K562 (cell line): ENCODE results near the gene PNCK. TPM values are rescaled to one million over a fixed set of nuclear protein-coding genes. Genes with fewer than 3 reads are reported as not detected.

ENCODE experiments used
- ATAC-seq: fragments of 200-7000 bp; cut with Tn5 transposase; 3 replicates; pipeline ENCODE4 v1.9.1; 2020; ENCODE audit warnings: moderate library complexity
- BruUV-seq: library from RNA; stranded (reverse); fragments of 400-500 nt; replicated peaks from 2 replicates; lab custom pipeline; 2021; lab: Mats Ljungman, UMichigan
- CTCF ChIA-PET: fragments of 300-600 bp; formaldehyde crosslinking; extraction: SDS; loops from one replicate; lab custom pipeline; 2021; ENCODE audit warnings: low intra/inter-chr PET ratio; lab: Yijun Ruan, JAX
- POLR2A ChIA-PET: fragments of 300-600, 350-650 bp; sonication (Branson Sonifier 250); formaldehyde crosslinking; extraction: SDS; loops from one replicate; lab custom pipeline; 2021; ENCODE audit warnings: antibody characterized with exemption, inconsistent platforms; lab: Yijun Ruan, JAX
- DNase-seq, 4 experiments: peaks; one replicate each; pipeline versions ENCODE4 v3.0.0 to v3.0.0-alpha.2; 2011 to 2018; ENCODE audit warnings: low spot score in 3 of 4, mixed read lengths in 3 of 4; ENCODE audit errors: extremely low read depth in 1 of 4
- FAIRE-seq: peaks from 2 replicates; lab custom pipeline; 2011; peaks lifted over from hg19 to GRCh38; lab: Jason Lieb, UNC
- H2AFZ ChIP-seq: 2 replicates; pipeline ENCODE4 v1.6.0; 2011; ENCODE audit warnings: low read depth, low read length, control low read depth, inconsistent platforms
- H3K27ac ChIP-seq: fragments of 200-600 bp; 3 replicates; pipeline ENCODE4 v1.8.0; 2011; ENCODE audit warnings: low read depth, mild to moderate bottlenecking, control low read depth, inconsistent platforms, low read length, moderate library complexity, mixed read lengths; ENCODE audit errors: extremely low read depth
- H3K27me3 ChIP-seq, 2 experiments: fragments of 300-600 bp in 1 of 2; 2 replicates in 1 of 2; 3 replicates in 1 of 2; pipeline versions ENCODE4 v1.6.0 to v1.8.0; 2011; ENCODE audit warnings: inconsistent platforms in 2 of 2, low read length in 2 of 2, mild to moderate bottlenecking in 1 of 2, mixed read lengths in 1 of 2, moderate library complexity in 1 of 2; ENCODE audit not compliant: control insufficient read depth in 2 of 2, insufficient read depth in 2 of 2
- H3K36me3 ChIP-seq: fragments of 300-600 bp; 3 replicates; pipeline ENCODE4 v1.8.0; 2011; ENCODE audit warnings: mild to moderate bottlenecking, low read length, inconsistent platforms; ENCODE audit not compliant: control insufficient read depth, insufficient read depth
- H3K4me1 ChIP-seq, 2 experiments: fragments of 200-600 bp in 1 of 2; replicated peaks in 1 of 2; 2 replicates in 1 of 2; 3 replicates in 1 of 2; pipeline versions ENCODE4 v1.5.1 to v1.8.0; 2011; ENCODE audit warnings: inconsistent platforms in 2 of 2, low read length in 2 of 2, mild to moderate bottlenecking in 1 of 2, mixed read lengths in 1 of 2, moderate library complexity in 1 of 2; ENCODE audit not compliant: control insufficient read depth in 2 of 2, insufficient read depth in 2 of 2
- H3K4me2 ChIP-seq: 2 replicates; pipeline ENCODE4 v1.6.1; 2011; ENCODE audit warnings: low read length, control low read depth, inconsistent platforms, mixed read lengths; ENCODE audit not compliant: insufficient read depth
- H3K4me3 ChIP-seq: fragments of 200-600 bp; sonication (generic), shearing (Covaris generic); 2 replicates; pipeline ENCODE4 v1.5.1; 2016; ENCODE audit warnings: control low read depth, inconsistent platforms
- H3K79me2 ChIP-seq: fragments of 200-600 bp; 3 replicates; pipeline ENCODE4 v1.8.0; 2011; ENCODE audit warnings: low read length, inconsistent platforms; ENCODE audit not compliant: control insufficient read depth, insufficient read depth
- H3K9ac ChIP-seq, 2 experiments: 2 replicates each; pipeline versions ENCODE4 v1.6.0 to v1.6.1; 2011; ENCODE audit warnings: low read depth in 2 of 2, low read length in 2 of 2, control low read depth in 1 of 2, inconsistent platforms in 1 of 2, mild to moderate bottlenecking in 1 of 2, mixed read lengths in 1 of 2; ENCODE audit not compliant: insufficient read depth in 1 of 2
- H3K9me1 ChIP-seq: one replicate; pipeline ENCODE4 v1.6.0; 2011; ENCODE audit warnings: inconsistent platforms, mild to moderate bottlenecking, low read length, moderate library complexity; ENCODE audit not compliant: control insufficient read depth, insufficient read depth
- H3K9me3 ChIP-seq: replicated peaks from 2 replicates; pipeline ENCODE4 v1.5.1; 2011; ENCODE audit warnings: low read depth, low read length, inconsistent platforms; ENCODE audit not compliant: control insufficient read depth, insufficient read depth
- H4K20me1 ChIP-seq: replicated peaks from 2 replicates; pipeline ENCODE4 v1.6.1; 2011; ENCODE audit warnings: low read length, inconsistent platforms, mixed read lengths; ENCODE audit not compliant: control insufficient read depth, insufficient read depth
- KLF1 ChIP-seq: fragments of 450-650 bp; IDR thresholded peaks from 2 replicates; pipeline ENCODE4 v1.6.1; 2016; ENCODE audit warnings: missing genetic modification characterization, missing compliant biosample characterization
- ZSCAN32 ChIP-seq: fragments of 450-650 bp; formaldehyde crosslinking; IDR thresholded peaks from 2 replicates; pipeline ENCODE4 v1.4.0; 2020; ENCODE audit warnings: mild to moderate bottlenecking, moderate library complexity
- WGBS: fragments of 100-300 bp; shearing (Covaris generic); methylation state at CpG from one replicate; pipeline ENCODE4 v1.1.6; 2016; ENCODE audit warnings: low coverage, mixed read lengths; ENCODE audit not compliant: insufficient coverage; ENCODE audit errors: missing lambda C conversion rate; 5-methylcytosine and 5-hydroxymethylcytosine counted together
- in situ Hi-C: fragments of 300-500 bp; cut with MboI; formaldehyde crosslinking; loops from 4 replicates; pipeline ENCODE4 v1.15.0; 2018; ENCODE audit warnings: inconsistent platforms, mixed read lengths
- intact Hi-C: fragments of 100-400 bp; cut with micrococcal nuclease; formaldehyde crosslinking; loops from 2 replicates; pipeline ENCODE4 v1.14.2; 2022
- polyA plus RNA-seq, 8 experiments: library from polyadenylated mRNA; depleted of rRNA in 4 of 8; stranded (reverse) in 5 of 8; unstranded in 3 of 8; fragments of >200 nt; fragmentation: Nextera tagmentation in 2 of 8; fragmentation: Illumina TruSeq in 1 of 8; extraction: Ambion mirVana in 2 of 8; extraction: Trizol in 1 of 8; gene quantifications; 2 replicates each; pipeline versions ENCODE4 v1.2.1 to v1.2.3, GENCODE V29; 2011 to 2014; ENCODE audit warnings: inconsistent platforms in 1 of 8, missing spikeins in 1 of 8
- total RNA-seq, 7 experiments: library from RNA; depleted of rRNA in 6 of 7; stranded (reverse); fragments of >200 nt in 6 of 7; fragmentation: Illumina TruSeq in 2 of 7; extraction: Trizol in 2 of 7; gene quantifications; 2 replicates each; pipeline versions ENCODE4 v1.2.1 to v1.2.3, GENCODE V29; 2011 to 2021; ENCODE audit warnings: low replicate concordance in 1 of 7

PNCK gene
- total and polyA plus RNA-seq, 9 of the 15 experiments (the other 6 are each of a cell fraction or from before 2014, with no cell fraction given) = 0.13 to 7.5 (median 1.2) TPM; not detected in 1

GRCh38 chrX:153647461-153648357, 25.9 kb downstream of the PNCK start:
- no peaks in the 10 kb centered on the region for H3K36me3 ChIP-seq
- H3K4me1 ChIP-seq = peaks cover 5 to 65% of the 10 kb centered on the region in 2 experiments; a peak in 3 of 5 replicates
- FAIRE-seq = no peak
- H3K9me3 ChIP-seq = no peaks in the 10 kb centered on the region
- H3K9ac ChIP-seq = peak overlapping the region in 1 of 2 experiments; percentile 83; a peak in 2 of 4 replicates
- no peak for TF ChIP-seq KLF1
- no peak for TF ChIP-seq ZSCAN32
- H3K9me1 ChIP-seq = no peaks in the 10 kb centered on the region
- in situ Hi-C loops = no loop called here
- ChIA-PET CTCF (interaction anchor here (0.6 to 0.7 kb wide), 2 partner anchors 38 to 101 kb away, joined by 3 to 4 read pairs; no protein-coding TSS in a partner anchor), POLR2A (interaction anchor here (0.6 to 1.4 kb wide), 4 partner anchors 15 to 1651 kb away, joined by 3 read pairs; no protein-coding TSS in a partner anchor)
- no peak overlapping the region for H2AFZ ChIP-seq
- H3K4me2 ChIP-seq = peak overlapping the region; percentile 11; the same call in 1 of the 2 replicates
- no peaks in the 10 kb centered on the region for H4K20me1 ChIP-seq
- peak in 1 of 4 experiments; percentile 21 for DNase-seq
- H3K27ac ChIP-seq = no peak overlapping the region
- no TSS peak for BruUV-seq
- no peaks in the 10 kb centered on the region; a peak in 1 of 5 replicates for H3K27me3 ChIP-seq
- H3K79me2 ChIP-seq = no peaks in the 10 kb centered on the region
- H3K4me3 ChIP-seq = peak overlapping the region; percentile 29
- WGBS = 86% methylated on average over 12 of the region's 85 CpGs
- ATAC-seq = no peak
- intact Hi-C loops = loop anchor here (5.0 kb wide), 3 partner anchors 35 to 110 kb away; no protein-coding TSS in a partner anchor
